Measurements from ENCODE around the gene PRR20G. TPM values are rescaled to one million over a fixed set of nuclear protein-coding genes. Genes with fewer than 3 reads are reported as not detected.

PRR20G gene
- total and polyA plus RNA-seq, 2 experiments from 2014 or later = 0.39 TPM; not detected in 1

- TF ChIP-seq, protein P1, sequence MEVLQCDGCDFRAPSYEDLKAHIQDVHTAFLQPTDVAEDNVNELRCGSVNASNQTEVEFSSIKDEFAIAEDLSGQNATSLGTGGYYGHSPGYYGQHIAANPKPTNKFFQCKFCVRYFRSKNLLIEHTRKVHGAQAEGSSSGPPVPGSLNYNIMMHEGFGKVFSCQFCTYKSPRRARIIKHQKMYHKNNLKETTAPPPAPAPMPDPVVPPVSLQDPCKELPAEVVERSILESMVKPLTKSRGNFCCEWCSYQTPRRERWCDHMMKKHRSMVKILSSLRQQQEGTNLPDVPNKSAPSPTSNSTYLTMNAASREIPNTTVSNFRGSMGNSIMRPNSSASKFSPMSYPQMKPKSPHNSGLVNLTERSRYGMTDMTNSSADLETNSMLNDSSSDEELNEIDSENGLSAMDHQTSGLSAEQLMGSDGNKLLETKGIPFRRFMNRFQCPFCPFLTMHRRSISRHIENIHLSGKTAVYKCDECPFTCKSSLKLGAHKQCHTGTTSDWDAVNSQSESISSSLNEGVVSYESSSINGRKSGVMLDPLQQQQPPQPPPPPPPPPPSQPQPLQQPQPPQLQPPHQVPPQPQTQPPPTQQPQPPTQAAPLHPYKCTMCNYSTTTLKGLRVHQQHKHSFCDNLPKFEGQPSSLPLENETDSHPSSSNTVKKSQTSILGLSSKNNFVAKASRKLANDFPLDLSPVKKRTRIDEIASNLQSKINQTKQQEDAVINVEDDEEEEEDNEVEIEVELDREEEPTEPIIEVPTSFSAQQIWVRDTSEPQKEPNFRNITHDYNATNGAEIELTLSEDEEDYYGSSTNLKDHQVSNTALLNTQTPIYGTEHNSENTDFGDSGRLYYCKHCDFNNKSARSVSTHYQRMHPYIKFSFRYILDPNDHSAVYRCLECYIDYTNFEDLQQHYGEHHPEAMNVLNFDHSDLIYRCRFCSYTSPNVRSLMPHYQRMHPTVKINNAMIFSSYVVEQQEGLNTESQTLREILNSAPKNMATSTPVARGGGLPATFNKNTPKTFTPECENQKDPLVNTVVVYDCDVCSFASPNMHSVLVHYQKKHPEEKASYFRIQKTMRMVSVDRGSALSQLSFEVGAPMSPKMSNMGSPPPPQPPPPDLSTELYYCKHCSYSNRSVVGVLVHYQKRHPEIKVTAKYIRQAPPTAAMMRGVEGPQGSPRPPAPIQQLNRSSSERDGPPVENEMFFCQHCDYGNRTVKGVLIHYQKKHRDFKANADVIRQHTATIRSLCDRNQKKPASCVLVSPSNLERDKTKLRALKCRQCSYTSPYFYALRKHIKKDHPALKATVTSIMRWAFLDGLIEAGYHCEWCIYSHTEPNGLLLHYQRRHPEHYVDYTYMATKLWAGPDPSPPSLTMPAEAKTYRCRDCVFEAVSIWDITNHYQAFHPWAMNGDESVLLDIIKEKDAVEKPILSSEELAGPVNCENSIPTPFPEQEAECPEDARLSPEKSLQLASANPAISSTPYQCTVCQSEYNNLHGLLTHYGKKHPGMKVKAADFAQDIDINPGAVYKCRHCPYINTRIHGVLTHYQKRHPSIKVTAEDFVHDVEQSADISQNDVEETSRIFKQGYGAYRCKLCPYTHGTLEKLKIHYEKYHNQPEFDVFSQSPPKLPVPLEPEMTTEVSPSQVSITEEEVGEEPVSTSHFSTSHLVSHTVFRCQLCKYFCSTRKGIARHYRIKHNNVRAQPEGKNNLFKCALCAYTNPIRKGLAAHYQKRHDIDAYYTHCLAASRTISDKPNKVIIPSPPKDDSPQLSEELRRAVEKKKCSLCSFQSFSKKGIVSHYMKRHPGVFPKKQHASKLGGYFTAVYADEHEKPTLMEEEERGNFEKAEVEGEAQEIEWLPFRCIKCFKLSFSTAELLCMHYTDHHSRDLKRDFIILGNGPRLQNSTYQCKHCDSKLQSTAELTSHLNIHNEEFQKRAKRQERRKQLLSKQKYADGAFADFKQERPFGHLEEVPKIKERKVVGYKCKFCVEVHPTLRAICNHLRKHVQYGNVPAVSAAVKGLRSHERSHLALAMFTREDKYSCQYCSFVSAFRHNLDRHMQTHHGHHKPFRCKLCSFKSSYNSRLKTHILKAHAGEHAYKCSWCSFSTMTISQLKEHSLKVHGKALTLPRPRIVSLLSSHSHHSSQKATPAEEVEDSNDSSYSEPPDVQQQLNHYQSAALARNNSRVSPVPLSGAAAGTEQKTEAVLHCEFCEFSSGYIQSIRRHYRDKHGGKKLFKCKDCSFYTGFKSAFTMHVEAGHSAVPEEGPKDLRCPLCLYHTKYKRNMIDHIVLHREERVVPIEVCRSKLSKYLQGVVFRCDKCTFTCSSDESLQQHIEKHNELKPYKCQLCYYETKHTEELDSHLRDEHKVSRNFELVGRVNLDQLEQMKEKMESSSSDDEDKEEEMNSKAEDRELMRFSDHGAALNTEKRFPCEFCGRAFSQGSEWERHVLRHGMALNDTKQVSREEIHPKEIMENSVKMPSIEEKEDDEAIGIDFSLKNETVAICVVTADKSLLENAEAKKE (CRISPR knock-in tag; IDR thresholded peaks at IDR 0.05) = no peak
- TF ChIP-seq, protein P2, sequence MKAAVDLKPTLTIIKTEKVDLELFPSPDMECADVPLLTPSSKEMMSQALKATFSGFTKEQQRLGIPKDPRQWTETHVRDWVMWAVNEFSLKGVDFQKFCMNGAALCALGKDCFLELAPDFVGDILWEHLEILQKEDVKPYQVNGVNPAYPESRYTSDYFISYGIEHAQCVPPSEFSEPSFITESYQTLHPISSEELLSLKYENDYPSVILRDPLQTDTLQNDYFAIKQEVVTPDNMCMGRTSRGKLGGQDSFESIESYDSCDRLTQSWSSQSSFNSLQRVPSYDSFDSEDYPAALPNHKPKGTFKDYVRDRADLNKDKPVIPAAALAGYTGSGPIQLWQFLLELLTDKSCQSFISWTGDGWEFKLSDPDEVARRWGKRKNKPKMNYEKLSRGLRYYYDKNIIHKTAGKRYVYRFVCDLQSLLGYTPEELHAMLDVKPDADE (IDR thresholded peaks at IDR 0.05) = no peak
These were observed 18.7 kb upstream of the PRR20G start (continued) for GRCh38 chr3:127306361-127307111.

GRCh38 chr3:127305499-127306060 lies 17.7 kb upstream of the PRR20G start:
- Mint-ChIP-seq H3K36me3 (ENCODE audit: low read depth) (no peaks in the 10 kb centered on the region; the same call in 2 of the 3 replicates), H3K27me3 (ENCODE audit: insufficient read depth, low read depth, poor library complexity) (peaks cover 9% of the 10 kb centered on the region), H3K4me1 (no peaks in the 10 kb centered on the region; the same call in 2 of the 3 replicates), H3K4me3 (no peak overlapping the region), H3K27ac (no peak overlapping the region), H3K9me3 (peaks cover 7% of the 10 kb centered on the region; the same call in 2 of the 3 replicates)
- H3K27me3 ChIP-seq (ENCODE audit: insufficient read depth) = no peaks in the 10 kb centered on the region
- no peaks in the 10 kb centered on the region for H4K20me1 ChIP-seq (replicated peaks; ENCODE audit: insufficient read depth)
- ATAC-seq (no peak), DNase-seq (ENCODE audit: low spot score) (no peak)
- H3K4me1 ChIP-seq (ENCODE audit: insufficient read depth) = no peaks in the 10 kb centered on the region
- H3K4me2 ChIP-seq = no peak overlapping the region
- no peaks in the 10 kb centered on the region for H3K36me3 ChIP-seq (ENCODE audit: insufficient read depth)
- no peaks in the 10 kb centered on the region for H3F3A ChIP-seq (replicated peaks; ENCODE audit: low read depth)
- no peaks in the 10 kb centered on the region for H3K9me2 ChIP-seq (ENCODE audit: insufficient read depth)
- H3K27ac ChIP-seq (ENCODE audit: low read depth) = no peak overlapping the region
- no peak overlapping the region for H2AFZ ChIP-seq
- H3K79me2 ChIP-seq (replicated peaks; ENCODE audit: insufficient read depth) = no peaks in the 10 kb centered on the region
- H3K4me3 ChIP-seq = no peak overlapping the region
- TF ChIP-seq NANOG (IDR thresholded peaks at IDR 0.05; ENCODE audit: borderline replicate concordance) = no peak
- TF ChIP-seq CREB1 (CRISPR knock-in tag; IDR thresholded peaks at IDR 0.05; ENCODE audit: low read depth) = no peak
- TF ChIP-seq ZNF331 (CRISPR knock-in tag; IDR thresholded peaks at IDR 0.05; ENCODE audit: low read depth) = no peak
- TF ChIP-seq STAT1 (IDR thresholded peaks at IDR 0.05; ENCODE audit: unreplicated experiment) = no peak
- no peak for TF ChIP-seq POLR2AphosphoS5 (IDR thresholded peaks at IDR 0.05; ENCODE audit: low read depth)
- TF ChIP-seq ZNF114 (CRISPR knock-in tag; IDR thresholded peaks at IDR 0.05) = no peak
- no peak for TF ChIP-seq EZH2phosphoT487 (IDR thresholded peaks at IDR 0.05; ENCODE audit: unreplicated experiment)
- TF ChIP-seq REST (IDR thresholded peaks at IDR 0.05; ENCODE audit: unreplicated experiment) = no peak
- TF ChIP-seq, protein P2 (IDR thresholded peaks at IDR 0.05) = no peak
- TF ChIP-seq EZH2 (IDR thresholded peaks at IDR 0.05; ENCODE audit: low read depth, unreplicated experiment) = no peak

Data from GM23338 (cell line).